Measurements from ENCODE around the gene FUZ.
"Not testable (repeated sequence)": the region's sequence is repeated elsewhere in the genome, so short reads cannot be mapped to it uniquely, and the experiment has no call there.

Gene FUZ

GRCh38 chr19:49830766-49831165 is 17.7 kb upstream of the FUZ start:
- FAIRE-seq: no peak

GRCh38 chr19:49829721-49830120 is 16.6 kb upstream of the FUZ start:
- no peak for FAIRE-seq

GRCh38 chr19:49829200-49829599 is 16.1 kb upstream of the FUZ start:
- no peak for FAIRE-seq

GRCh38 chr19:49827034-49827433 is 13.9 kb upstream of the FUZ start:
- no peak for FAIRE-seq

- FAIRE-seq: no peak
Observed at GRCh38 chr19:49824662-49825061, 11.6 kb upstream of the FUZ start.

- no peak for FAIRE-seq
Observed at GRCh38 chr19:49823472-49823871, 10.4 kb upstream of the FUZ start.

GRCh38 chr19:49820125-49820524 is 7.0 kb upstream of the FUZ start:
- no peak for FAIRE-seq

- FAIRE-seq: not testable (repeated sequence)
Observed at GRCh38 chr19:49819452-49820115, 6.5 kb upstream of the FUZ start.

GRCh38 chr19:49818649-49819370 is 5.7 kb upstream of the FUZ start:
- FAIRE-seq: no peak

- peak; percentile 24 for FAIRE-seq
Observed at GRCh38 chr19:49817964-49818648, 5.0 kb upstream of the FUZ start, which contains the start of gene MED25. Gene MED25 (plus strand): TSS chr19:49818289. CDS start chr19:49818342, 53 bp downstream.

GRCh38 chr19:49816590-49816989 is 3.5 kb upstream of the FUZ start:
- FAIRE-seq: no peak

GRCh38 chr19:49814010-49814409 is 918 bp upstream of the FUZ start:
- FAIRE-seq: no peak

- FAIRE-seq: no peak
Observed at GRCh38 chr19:49812452-49812996, 568 bp downstream of the FUZ start.

- FAIRE-seq: no peak
Observed at GRCh38 chr19:49811328-49811727, 1.8 kb downstream of the FUZ start.

- no peak for FAIRE-seq
Observed at GRCh38 chr19:49809941-49810389, 3.1 kb downstream of the FUZ start.

- FAIRE-seq: no peak
Observed at GRCh38 chr19:49809160-49809940, 3.7 kb downstream of the FUZ start.

- no peak for FAIRE-seq
Observed at GRCh38 chr19:49808711-49809159, 4.4 kb downstream of the FUZ start.

- no peak for FAIRE-seq
Observed at GRCh38 chr19:49807904-49808675, 5.0 kb downstream of the FUZ start.

GRCh38 chr19:49807058-49807903 is 5.8 kb downstream of the FUZ start:
- FAIRE-seq: no peak

GRCh38 chr19:49806620-49806959 is 6.5 kb downstream of the FUZ start:
- no peak for FAIRE-seq
